Lung (tissue), 12 donors: ENCODE data around the gene NCOA5. TPM values are rescaled to one million over a fixed set of nuclear protein-coding genes. Genes with fewer than 3 reads are reported as not detected.

Experiments
- ATAC-seq: fragments of 200-7000 bp; cut with Tn5 transposase; one replicate; pipeline ENCODE4 v1.9.1; 2020; ENCODE audit warnings: moderate number of reproducible peaks; ENCODE audit not compliant: insufficient read depth, low FRiP score
- DNase-seq, 3 donors: peaks; one replicate each; pipeline ENCODE4 v3.0.0-alpha.2; 2013 to 2017
- H3K27ac ChIP-seq, 2 donors: one replicate each; pipeline ENCODE4 v1.5.1; 2013; ENCODE audit warnings: mild to moderate bottlenecking in 2 of 2, moderate library complexity in 2 of 2, control low read depth in 1 of 2, inconsistent platforms in 1 of 2, low read depth in 1 of 2, low read length in 1 of 2
- H3K27me3 ChIP-seq, 3 donors: one replicate each; pipeline ENCODE4 v1.5.1; 2013; ENCODE audit warnings: low read length in 2 of 3; ENCODE audit not compliant: control insufficient read depth in 3 of 3, insufficient read depth in 3 of 3
- H3K36me3 ChIP-seq, 4 donors: one replicate each; pipeline ENCODE4 v1.5.1; 2013; ENCODE audit warnings: low read length in 4 of 4, mild to moderate bottlenecking in 1 of 4, moderate library complexity in 1 of 4; ENCODE audit not compliant: control insufficient read depth in 4 of 4, insufficient read depth in 4 of 4
- H3K4me1 ChIP-seq, 5 donors: one replicate each; pipeline ENCODE4 v1.5.1; 2013; ENCODE audit warnings: low read length in 5 of 5, mild to moderate bottlenecking in 2 of 5, moderate library complexity in 1 of 5; ENCODE audit not compliant: control insufficient read depth in 5 of 5, insufficient read depth in 5 of 5
- H3K4me3 ChIP-seq: one replicate; pipeline ENCODE4 v1.5.1; 2013; ENCODE audit warnings: mild to moderate bottlenecking, control low read depth, moderate library complexity
- H3K9ac ChIP-seq, 2 donors: one replicate each; pipeline ENCODE4 v1.5.1; 2013; ENCODE audit warnings: low read length in 2 of 2, control low read depth in 1 of 2; ENCODE audit not compliant: insufficient read depth in 1 of 2
- H3K9me3 ChIP-seq, 4 donors: one replicate each; pipeline ENCODE4 v1.5.1; 2013; ENCODE audit warnings: low read length in 3 of 4, mild to moderate bottlenecking in 1 of 4, moderate library complexity in 1 of 4; ENCODE audit not compliant: control insufficient read depth in 4 of 4, insufficient read depth in 3 of 4
- WGBS, 2 donors: extraction: QIAGEN DNeasy Blood & Tissue Kit; methylation state at CpG; one replicate each; pipeline ENCODE4 v1.1.7; 2013; 5-methylcytosine and 5-hydroxymethylcytosine counted together
- polyA plus RNA-seq, 2 donors: library from polyadenylated mRNA; stranded (reverse); fragments of 200-250 nt; gene quantifications; one replicate each; pipeline ENCODE4 v1.2.1, GENCODE V29; 2013
- total RNA-seq, 2 donors: library from RNA; depleted of rRNA in 1 of 2; stranded (reverse); fragments of >200 nt in 1 of 2; gene quantifications; one replicate each; pipeline ENCODE4 v1.2.1, GENCODE V29; 2014 to 2021
- TF ChIP-seq, protein P1 (sequence below): IDR thresholded peaks from 2 replicates; pipeline ENCODE4 v1.5.1; 2012; ENCODE audit warnings: mild to moderate bottlenecking; ENCODE audit errors: control extremely low read depth, extremely low read depth
- donor health status: control.
- donor health status: control.
- donor health status: Bipolar disorder and iron deficiency.
- donor health status: healthy.
- donor health status: DM: yes; HTN: yes; CAD: no.

Gene NCOA5
- total and polyA plus RNA-seq, 4 donors = 11.1 to 24.2 (median 15.1) TPM

DNA sequence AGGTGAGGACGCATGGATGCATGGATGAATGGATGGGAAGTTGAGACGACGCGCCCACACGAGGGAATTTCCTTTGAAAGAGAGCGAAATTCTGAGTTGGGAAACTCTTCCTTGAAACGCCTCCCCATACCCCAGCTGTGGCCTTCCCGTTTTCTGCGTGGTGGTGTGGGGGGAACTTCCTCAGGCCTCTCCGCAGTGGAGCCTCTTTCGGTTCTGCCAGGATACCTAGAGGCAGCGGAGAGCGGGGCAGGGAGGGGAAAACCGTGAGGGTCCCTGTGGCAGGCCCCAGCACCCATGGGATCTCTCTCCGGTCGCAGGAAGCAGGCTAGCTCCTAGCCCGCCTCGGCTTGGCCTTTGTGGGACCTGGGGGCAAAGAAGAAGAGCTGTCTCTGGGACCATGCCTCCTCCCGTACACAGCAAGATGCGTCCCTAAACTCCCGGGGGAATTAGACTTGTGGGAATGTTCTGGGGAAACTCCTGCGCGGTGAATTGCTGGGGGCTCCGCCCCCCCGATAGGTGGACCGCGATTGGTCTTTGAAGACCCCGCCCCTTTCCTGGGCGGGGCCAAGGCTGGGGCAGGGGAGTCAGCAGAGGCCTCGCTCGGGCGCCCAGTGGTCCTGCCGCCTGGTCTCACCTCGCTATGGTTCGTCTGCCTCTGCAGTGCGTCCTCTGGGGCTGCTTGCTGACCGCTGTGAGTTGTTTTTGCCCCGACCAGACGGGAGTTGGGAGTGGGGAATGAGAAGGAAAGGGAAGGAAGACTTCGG lies 28.1 kb upstream of the NCOA5 start, which contains the start of gene CD40:
Gene CD40 (plus strand): TSS at position 611 of the 764 bp plus-strand sequence. CDS start 30 bp downstream, at position 641.
- WGBS, 2 donors = 2 to 4% methylated on average over 40 of the region's 40 CpGs
- Histone ChIP-seq H3K27me3 (peaks cover 0 to 22% (median 0%) of the 10 kb centered on the region in 3 donors), H3K4me3 (peak within 1 kb of the TSS; percentile 53), H3K4me1 (peaks cover 0 to 6% (median 5%) of the 10 kb centered on the region in 5 donors), H3K36me3 (peaks cover 0 to 10% (median 0%) of the 10 kb centered on the region in 4 donors), H3K27ac (peak within 1 kb of the TSS; percentile 58 to 91), H3K9ac (no peak within 1 kb of the TSS), H3K9me3 (no peaks in the 10 kb centered on the region)
- peak; percentile 38 to 72 (median 69) for DNase-seq
- peak; percentile 90 for ATAC-seq
- TF ChIP-seq, protein P1, sequence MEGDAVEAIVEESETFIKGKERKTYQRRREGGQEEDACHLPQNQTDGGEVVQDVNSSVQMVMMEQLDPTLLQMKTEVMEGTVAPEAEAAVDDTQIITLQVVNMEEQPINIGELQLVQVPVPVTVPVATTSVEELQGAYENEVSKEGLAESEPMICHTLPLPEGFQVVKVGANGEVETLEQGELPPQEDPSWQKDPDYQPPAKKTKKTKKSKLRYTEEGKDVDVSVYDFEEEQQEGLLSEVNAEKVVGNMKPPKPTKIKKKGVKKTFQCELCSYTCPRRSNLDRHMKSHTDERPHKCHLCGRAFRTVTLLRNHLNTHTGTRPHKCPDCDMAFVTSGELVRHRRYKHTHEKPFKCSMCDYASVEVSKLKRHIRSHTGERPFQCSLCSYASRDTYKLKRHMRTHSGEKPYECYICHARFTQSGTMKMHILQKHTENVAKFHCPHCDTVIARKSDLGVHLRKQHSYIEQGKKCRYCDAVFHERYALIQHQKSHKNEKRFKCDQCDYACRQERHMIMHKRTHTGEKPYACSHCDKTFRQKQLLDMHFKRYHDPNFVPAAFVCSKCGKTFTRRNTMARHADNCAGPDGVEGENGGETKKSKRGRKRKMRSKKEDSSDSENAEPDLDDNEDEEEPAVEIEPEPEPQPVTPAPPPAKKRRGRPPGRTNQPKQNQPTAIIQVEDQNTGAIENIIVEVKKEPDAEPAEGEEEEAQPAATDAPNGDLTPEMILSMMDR = no peak

DNA sequence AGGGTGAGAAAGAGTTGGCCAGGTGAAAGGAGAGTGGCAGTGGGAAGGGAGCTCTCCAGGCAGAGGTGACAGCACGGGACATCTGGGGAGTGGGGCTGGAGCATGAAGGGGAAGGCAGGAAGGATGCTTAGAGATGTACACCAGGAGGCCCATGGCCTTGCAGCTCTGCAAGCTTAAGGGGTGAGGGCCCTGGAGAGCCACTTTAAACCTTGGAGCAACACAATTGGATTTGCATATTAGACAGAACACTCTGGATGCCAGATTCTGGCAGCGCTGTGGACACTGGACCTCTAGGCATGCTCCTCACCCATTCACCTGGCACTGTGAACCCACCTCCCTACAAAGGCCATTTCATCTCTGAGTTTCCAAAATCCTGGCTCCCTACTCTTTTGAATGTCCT lies 24.7 kb upstream of the NCOA5 start:
- Histone ChIP-seq H3K36me3 (no peaks in the 10 kb centered on the region), H3K4me1 (peaks cover 0 to 6% (median 0%) of the 10 kb centered on the region in 5 donors), H3K9me3 (no peaks in the 10 kb centered on the region), H3K9ac (no peak overlapping the region), H3K27ac (no peak overlapping the region), H3K27me3 (peaks cover 0 to 32% (median 5%) of the 10 kb centered on the region in 3 donors), H3K4me3 (no peak overlapping the region)
- WGBS, 2 donors = 71 to 83% methylated on average over 2 of the region's 2 CpGs
- DNase-seq (no peak), ATAC-seq (no peak)
- TF ChIP-seq, protein P1 = no peak

DNA sequence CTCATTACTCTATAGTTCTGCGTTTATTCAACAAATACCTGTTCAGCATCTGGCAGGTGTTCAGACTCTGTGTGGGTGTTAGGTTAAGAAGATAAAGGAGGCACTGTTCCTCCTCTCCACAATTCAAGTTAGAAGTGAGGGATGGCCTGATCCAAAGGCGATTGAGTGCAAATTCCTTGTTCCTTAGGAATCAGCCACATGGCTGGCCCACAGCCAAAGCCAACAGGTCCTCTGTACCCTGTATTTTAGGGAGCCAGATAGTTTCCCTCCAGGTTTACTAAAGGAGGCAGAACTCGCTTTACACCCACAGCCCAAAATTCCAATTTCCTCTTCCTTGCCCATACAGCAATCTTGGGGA lies 23.3 kb upstream of the NCOA5 start:
- TF ChIP-seq, protein P1 = no peak
- Histone ChIP-seq H3K36me3 (no peaks in the 10 kb centered on the region), H3K27me3 (peaks cover 0 to 31% (median 5%) of the 10 kb centered on the region in 3 donors), H3K4me3 (no peak overlapping the region), H3K27ac (no peak overlapping the region), H3K9me3 (no peaks in the 10 kb centered on the region), H3K9ac (no peak overlapping the region), H3K4me1 (peaks cover 0 to 2% (median 0%) of the 10 kb centered on the region in 5 donors)
- DNase-seq = no peak
- ATAC-seq = no peak
- WGBS, 2 donors = 71 to 75% methylated on average over 3 of the region's 3 CpGs
